ENCODE data around the gene PRKAG2.

DNA sequence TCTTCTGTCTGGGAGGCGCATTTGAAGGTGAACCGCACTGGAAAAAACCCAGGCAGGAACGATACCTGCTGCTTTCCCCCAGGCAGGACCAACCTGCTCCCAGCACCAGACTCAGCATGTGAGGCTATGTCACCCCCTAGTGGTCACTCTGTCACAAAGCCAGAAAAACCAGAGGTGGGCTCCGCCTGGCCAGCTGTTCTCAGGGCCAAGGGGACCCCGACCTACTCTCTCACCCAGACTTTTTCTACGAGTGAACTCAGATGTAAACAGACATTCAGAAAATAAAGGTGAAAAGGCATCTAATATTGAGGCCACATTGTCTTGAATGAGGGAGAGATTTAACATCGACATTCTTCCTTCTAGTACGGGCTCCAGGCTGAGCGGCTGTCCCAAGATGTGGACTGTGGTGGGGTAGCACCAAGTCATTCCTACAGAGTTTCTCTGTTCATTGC is 117.3 kb downstream of the PRKAG2 start:
- TF ChIP-seq CTCF (conservative IDR thresholded peaks at IDR 0.05; ENCODE audit: low read length) = peak; percentile 97
- no peak for TF ChIP-seq EZH2phosphoT487 (IDR thresholded peaks at IDR 0.05; ENCODE audit: borderline replicate concordance)
